Common myeloid progenitor, CD34-positive (primary cell): ENCODE data around the gene UBE2R2. TPM values are rescaled to one million over a fixed set of nuclear protein-coding genes. Genes with fewer than 3 reads are reported as not detected.
"Not testable (repeated sequence)": the region's sequence is repeated elsewhere in the genome, so short reads cannot be mapped to it uniquely, and the experiment has no call there.

Experiments used
- CTCF ChIA-PET: fragments of 350-600 bp; sonication (Branson Sonifier 250); formaldehyde crosslinking; loops from one replicate; lab custom pipeline; 2021; ENCODE audit warnings: antibody characterized with exemption; lab: Charles Lee
- POLR2A ChIA-PET: fragments of 350-600 bp; sonication (Branson Sonifier 250); formaldehyde crosslinking; loops from one replicate; lab custom pipeline; 2021; ENCODE audit warnings: antibody characterized with exemption; lab: Charles Lee
- DNase-seq, 3 donors: peaks; one replicate each; pipeline versions ENCODE4 v3.0.0 to v3.0.0-alpha.2; 2013
- H3K27ac ChIP-seq, 2 experiments: 1 replicate in 1 of 2; 2 replicates in 1 of 2; pipeline ENCODE4 v1.7.0; 2013; ENCODE audit warnings: inconsistent platforms in 2 of 2, low read length in 2 of 2, mild to moderate bottlenecking in 2 of 2, low read depth in 1 of 2, moderate library complexity in 1 of 2; ENCODE audit not compliant: severe bottlenecking in 2 of 2, insufficient read depth in 1 of 2, poor library complexity in 1 of 2
- H3K27me3 ChIP-seq, 5 experiments: replicated peaks in 2 of 5; 1 replicate in 3 of 5; 2 replicates in 2 of 5; pipeline versions ENCODE4 v1.6.1 to v1.7.0; 2013; ENCODE audit warnings: low read length in 4 of 5, mild to moderate bottlenecking in 2 of 5, moderate library complexity in 2 of 5, inconsistent platforms in 1 of 5; ENCODE audit not compliant: insufficient read depth in 5 of 5, control insufficient read depth in 4 of 5
- H3K36me3 ChIP-seq, 4 experiments: 1 replicate in 2 of 4; 2 replicates in 2 of 4; pipeline versions ENCODE4 v1.6.1 to v1.7.0; 2013; ENCODE audit warnings: low read length in 3 of 4, control low read depth in 1 of 4, mild to moderate bottlenecking in 1 of 4; ENCODE audit not compliant: control insufficient read depth in 4 of 4, insufficient read depth in 4 of 4
- H3K4me1 ChIP-seq, 4 experiments: 1 replicate in 3 of 4; 2 replicates in 1 of 4; pipeline versions ENCODE4 v1.6.1 to v1.7.1; 2013; ENCODE audit warnings: low read length in 3 of 4, mild to moderate bottlenecking in 3 of 4, control low read depth in 1 of 4, inconsistent platforms in 1 of 4, moderate library complexity in 1 of 4; ENCODE audit not compliant: control insufficient read depth in 4 of 4, insufficient read depth in 4 of 4; ENCODE audit errors: control extremely low read depth in 1 of 4
- H3K4me3 ChIP-seq, 7 experiments: 1 replicate in 4 of 7; 2 replicates in 3 of 7; pipeline versions ENCODE4 v1.5.1 to v1.7.0; 2013; ENCODE audit warnings: mild to moderate bottlenecking in 7 of 7, low read length in 6 of 7, moderate library complexity in 6 of 7, inconsistent platforms in 2 of 7, low read depth in 2 of 7, control low read depth in 1 of 7; ENCODE audit not compliant: insufficient read depth in 4 of 7, control insufficient read depth in 1 of 7; ENCODE audit errors: extremely low read depth in 1 of 7
- H3K9me3 ChIP-seq, 5 experiments: 1 replicate in 4 of 5; 2 replicates in 1 of 5; pipeline versions ENCODE4 v1.6.1 to v1.7.1; 2013; ENCODE audit warnings: low read length in 4 of 5, mild to moderate bottlenecking in 2 of 5, inconsistent platforms in 1 of 5, low read depth in 1 of 5, moderate library complexity in 1 of 5; ENCODE audit not compliant: control insufficient read depth in 4 of 5, insufficient read depth in 2 of 5; ENCODE audit errors: control extremely low read depth in 1 of 5
- WGBS: methylation state at CpG from one replicate; pipeline ENCODE4 v1.1.5; 2013; ENCODE audit not compliant: insufficient coverage; 5-methylcytosine and 5-hydroxymethylcytosine counted together
- polyA plus RNA-seq: library from polyadenylated mRNA; unstranded; fragments of 120-200 nt; gene quantifications from one replicate; pipeline ENCODE4 v1.2.1, GENCODE V29; 2013

UBE2R2 gene
- 37.3 TPM for polyA plus RNA-seq

DNA sequence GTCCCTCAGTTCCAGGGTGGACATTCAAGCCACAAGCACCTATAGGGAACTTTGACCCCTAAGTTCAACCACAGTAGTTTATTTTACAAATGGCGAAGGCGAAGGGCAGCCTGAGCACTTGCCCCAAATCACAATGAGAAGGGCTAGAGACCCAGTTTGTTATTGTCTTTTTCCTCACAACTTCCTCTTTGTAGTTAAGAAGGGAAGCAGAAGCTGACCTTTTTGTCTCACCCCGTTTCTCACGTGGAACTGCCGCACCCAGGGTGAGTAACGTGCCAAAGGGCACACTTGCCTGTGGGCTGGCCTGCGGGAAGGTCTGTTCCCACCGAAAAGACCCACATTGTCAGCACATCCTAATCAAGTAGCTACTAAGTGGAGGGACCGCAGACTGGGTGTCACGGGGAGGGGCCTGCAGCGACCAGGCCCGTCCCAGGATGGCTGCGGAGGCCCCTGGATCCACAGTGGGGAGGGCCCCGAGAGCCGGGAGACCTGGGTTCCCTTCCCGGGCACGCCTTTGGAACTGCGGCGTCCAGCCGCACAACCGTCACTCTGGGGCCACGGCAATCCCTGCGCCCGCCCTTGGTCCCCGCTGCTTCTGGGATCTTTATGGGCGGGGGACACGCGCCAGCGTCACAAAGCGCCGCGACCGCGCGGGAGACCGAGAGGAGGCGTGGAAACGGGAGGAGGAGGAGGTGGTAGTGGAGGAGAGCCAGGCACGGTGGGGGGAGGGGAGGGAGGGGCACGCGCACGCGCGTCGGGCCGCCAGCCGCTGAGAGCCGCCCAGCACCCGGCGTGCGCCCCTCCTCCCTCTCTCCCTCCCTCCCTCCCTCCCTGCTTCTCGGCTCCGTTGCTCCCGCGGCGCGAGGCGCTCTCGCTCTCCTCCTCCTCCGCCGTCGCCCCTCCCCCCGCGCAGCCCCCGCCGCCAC is at the start of gene UBE2R2:
Gene UBE2R2, plus strand, starts transcription at position 834 of the 926 bp plus-strand sequence. CDS start 598 bp downstream, outside the sequence.
- ChIA-PET POLR2A (interaction anchor here (0.6 to 0.9 kb wide), 3 partner anchors 19 to 28 kb away, joined by 3 read pairs; no protein-coding TSS in a partner anchor), CTCF (interaction anchor here (6.3 to 7.6 kb wide), 2 partner anchors 19 to 37 kb away, joined by 53 to 78 read pairs; no protein-coding TSS in a partner anchor)
- H3K27ac ChIP-seq: peak within 1 kb of the TSS; percentile 86 to 89
- WGBS: 9% methylated on average over 20 of the region's 66 CpGs
- H3K4me3 ChIP-seq: peak within 1 kb of the TSS; percentile 60 to 95 (median 89)
- H3K36me3 ChIP-seq: no peaks in the 10 kb centered on the region
- DNase-seq: peak; percentile 92 to 98 (median 98)
- H3K9me3 ChIP-seq: no peaks in the 10 kb centered on the region
- no peaks in the 10 kb centered on the region for H3K27me3 ChIP-seq
- peaks cover 28 to 57% (median 42%) of the 10 kb centered on the region in 4 experiments for H3K4me1 ChIP-seq

- not testable (repeated sequence) for H3K27ac ChIP-seq, H3K9me3 ChIP-seq
Measured at GRCh38 chr9:33770156-33770880, 46.6 kb upstream of the UBE2R2 start.

DNA sequence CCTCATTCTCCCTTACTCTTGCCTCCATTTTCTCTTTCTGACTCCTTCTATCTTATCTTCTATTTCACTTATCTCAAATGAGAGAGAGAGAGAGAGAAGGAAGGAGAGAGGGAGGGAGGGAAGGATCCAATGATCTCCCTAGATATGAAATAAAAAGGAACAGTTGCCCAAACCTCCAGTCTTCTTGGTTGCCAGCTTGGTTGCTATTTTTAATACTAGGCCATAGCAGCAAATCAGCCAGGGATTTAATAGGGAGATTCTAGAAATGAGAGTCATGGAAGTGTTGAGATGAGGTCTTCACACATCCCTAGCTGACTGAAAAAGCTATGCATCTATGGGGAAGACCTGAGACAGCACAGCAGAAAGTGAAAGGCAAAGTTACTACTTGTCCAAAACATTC is 43.8 kb upstream of the UBE2R2 start:
- CTCF ChIA-PET, H3K9me3 ChIP-seq, H3K4me1 ChIP-seq, H3K27me3 ChIP-seq, H3K27ac ChIP-seq, H3K4me3 ChIP-seq, DNase-seq, H3K36me3 ChIP-seq: not testable (repeated sequence)
- POLR2A ChIA-PET: interaction anchor here (0.5 kb wide), 1 partner anchor 244 kb away, joined by 3 read pairs; no protein-coding TSS in a partner anchor

More at GRCh38 chr9:33770156-33770880, 46.6 kb upstream of the UBE2R2 start:
- DNase-seq, H3K4me1 ChIP-seq, H3K27me3 ChIP-seq, H3K4me3 ChIP-seq, H3K36me3 ChIP-seq, POLR2A ChIA-PET: not testable (repeated sequence)
- no CpG with 5 or more reads among the region's 3 CpGs for WGBS
- CTCF ChIA-PET: interaction anchor here (1.1 kb wide), 1 partner anchor 9 kb away, joined by 4 read pairs; no protein-coding TSS in a partner anchor

DNA sequence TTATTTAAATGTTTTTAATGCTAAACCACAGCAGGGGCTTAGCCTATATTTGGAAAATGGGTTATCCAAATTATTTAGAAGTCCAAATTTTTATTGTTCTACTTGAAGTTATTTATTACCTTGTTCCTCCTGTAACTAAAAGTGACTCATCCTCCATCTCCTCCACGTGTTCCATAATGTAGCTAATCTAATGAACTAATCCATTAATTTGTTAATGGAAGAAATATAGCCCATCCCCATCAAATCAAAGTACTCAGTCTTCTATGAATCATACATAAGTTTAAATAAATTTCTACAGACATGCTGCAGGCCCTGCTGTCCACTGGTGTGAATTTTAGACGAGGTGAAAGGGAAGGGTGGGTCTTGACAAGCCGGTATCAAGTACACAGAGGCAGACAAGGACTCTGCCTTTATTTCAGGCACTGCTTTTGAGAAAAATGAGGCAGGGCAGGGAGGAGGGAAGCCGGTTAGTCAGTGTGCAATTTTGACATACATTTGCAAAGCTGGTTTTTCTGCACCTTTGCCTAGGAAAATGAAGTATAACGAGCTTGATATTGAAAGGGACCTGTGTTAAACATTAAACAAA is 42.8 kb upstream of the UBE2R2 start:
- H3K9me3 ChIP-seq, DNase-seq, POLR2A ChIA-PET, H3K4me3 ChIP-seq, H3K36me3 ChIP-seq, H3K27me3 ChIP-seq, H3K27ac ChIP-seq, H3K4me1 ChIP-seq: not testable (repeated sequence)
- CTCF ChIA-PET: interaction anchor here (1.1 kb wide), 1 partner anchor 36 kb away, joined by 3 read pairs; no protein-coding TSS in a partner anchor
- WGBS: 95% methylated on average over 3 of the region's 5 CpGs

GRCh38 chr9:33776578-33776977 is 40.4 kb upstream of the UBE2R2 start:
- Histone ChIP-seq H3K4me3 (no peak overlapping the region), H3K4me1 (peaks cover 0 to 2% (median 0%) of the 10 kb centered on the region in 4 experiments), H3K9me3 (no peaks in the 10 kb centered on the region), H3K27me3 (no peaks in the 10 kb centered on the region), H3K36me3 (no peaks in the 10 kb centered on the region), H3K27ac (no peak overlapping the region)
- DNase-seq: no peak
- CTCF ChIA-PET: interaction anchor here (4.7 kb wide), 1 partner anchor 154 kb away, joined by 18 read pairs; no protein-coding TSS in a partner anchor
- POLR2A ChIA-PET: interaction anchor here (0.7 kb wide), 1 partner anchor 705 kb away, joined by 3 read pairs; no protein-coding TSS in a partner anchor

DNA sequence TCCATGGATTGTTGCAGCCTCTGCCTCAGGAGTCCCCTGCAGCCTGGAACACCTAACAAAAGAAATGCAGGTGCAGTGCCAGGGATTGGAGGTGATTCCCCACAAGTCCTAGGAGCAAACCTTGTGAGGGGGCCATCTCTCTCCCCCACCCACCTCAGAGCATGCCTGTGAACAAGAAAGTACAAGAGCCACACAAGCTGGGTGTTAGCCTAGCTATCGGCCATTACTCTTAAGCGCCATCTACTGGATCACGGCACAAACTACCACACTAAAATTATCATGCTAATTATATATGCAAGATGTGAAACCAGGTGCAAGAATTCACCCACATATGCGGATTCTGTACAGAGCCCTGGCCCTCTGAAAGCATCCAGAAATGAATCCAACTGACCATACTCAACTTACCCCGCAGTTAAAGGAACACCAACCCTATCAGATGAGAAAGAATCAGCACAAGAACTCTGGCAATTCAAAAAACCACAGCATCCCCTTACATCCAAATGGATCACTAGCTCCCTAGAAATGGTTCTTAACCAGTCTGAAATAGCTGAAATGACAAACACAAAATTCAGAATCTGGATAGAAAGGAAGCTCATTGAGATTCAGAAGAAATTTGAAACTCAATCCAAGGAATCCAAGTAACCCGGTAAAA is 38.1 kb upstream of the UBE2R2 start:
- H3K36me3 ChIP-seq: no peaks in the 10 kb centered on the region
- ChIA-PET CTCF (interaction anchor here (0.7 to 4.7 kb wide), 15 partner anchors 8 to 163 kb away, joined by 3 to 18 read pairs (median 5); no protein-coding TSS in a partner anchor), POLR2A (no interaction called here)
- DNase-seq: peak; percentile 56 to 73 (median 69)
- no peaks in the 10 kb centered on the region for H3K27me3 ChIP-seq
- 0% methylated on average over 1 of the region's 6 CpGs for WGBS
- H3K4me3 ChIP-seq: no peak overlapping the region
- H3K27ac ChIP-seq: no peak overlapping the region
- no peaks in the 10 kb centered on the region for H3K9me3 ChIP-seq
- no peaks in the 10 kb centered on the region for H3K4me1 ChIP-seq
